B cell (primary cell): ENCODE results near the gene RAD50. TPM values are rescaled to one million over a fixed set of nuclear protein-coding genes. Genes with fewer than 3 reads are reported as not detected.

Experiments used
- ATAC-seq: fragments of 200-7000 bp; cut with Tn5 transposase; one replicate; pipeline ENCODE4 v1.10.0; 2021; ENCODE audit warnings: low read depth, mild to moderate bottlenecking, moderate number of reproducible peaks, moderate library complexity
- CTCF ChIA-PET: fragments of 350-600 bp; sonication (Branson Sonifier 250); formaldehyde crosslinking; loops from one replicate; lab custom pipeline; 2021; ENCODE audit warnings: antibody characterized with exemption, inconsistent platforms; lab: Charles Lee
- POLR2A ChIA-PET: fragments of 350-600 bp; sonication (Branson Sonifier 250); formaldehyde crosslinking; loops from one replicate; lab custom pipeline; 2021; ENCODE audit warnings: antibody characterized with exemption; lab: Charles Lee
- DNase-seq: peaks from one replicate; pipeline ENCODE4 v3.0.0; 2013
- H2AFZ ChIP-seq: 2 replicates; pipeline ENCODE4 v1.6.1; 2012; ENCODE audit warnings: mild to moderate bottlenecking, low read depth, low read length; ENCODE audit not compliant: insufficient read depth, poor library complexity, severe bottlenecking
- H3K27ac ChIP-seq, 2 donors: 1 replicate in 1 of 2; 2 replicates in 1 of 2; pipeline ENCODE4 v1.5.1; 2012 to 2013; ENCODE audit warnings: low read length in 2 of 2, mild to moderate bottlenecking in 2 of 2, moderate library complexity in 1 of 2
- H3K27me3 ChIP-seq, 4 experiments: fragments of 200-600 bp in 1 of 4; sonication (generic) in 1 of 4; replicated peaks in 1 of 4; 1 replicate in 2 of 4; 2 replicates in 2 of 4; pipeline versions ENCODE4 v1.6.1 to v1.7.0; 2013 to 2016; ENCODE audit warnings: low read length in 3 of 4, mild to moderate bottlenecking in 2 of 4, mixed read lengths in 1 of 4, moderate library complexity in 1 of 4; ENCODE audit not compliant: insufficient read depth in 4 of 4, control insufficient read depth in 3 of 4; ENCODE audit errors: control extremely low read depth in 1 of 4
- H3K36me3 ChIP-seq, 2 experiments: replicated peaks in 1 of 2; 1 replicate in 1 of 2; 2 replicates in 1 of 2; pipeline versions ENCODE4 v1.6.1 to v1.7.1; 2013; ENCODE audit warnings: low read length in 1 of 2; ENCODE audit not compliant: insufficient read depth in 2 of 2, control insufficient read depth in 1 of 2; ENCODE audit errors: control extremely low read depth in 1 of 2, extremely low read depth in 1 of 2
- H3K4me1 ChIP-seq, 2 donors: fragments of 200-600 bp in 1 of 2; sonication (generic) in 1 of 2; 1 replicate in 1 of 2; 2 replicates in 1 of 2; pipeline versions ENCODE4 v1.5.1 to v1.6.1; 2013 to 2017; ENCODE audit warnings: low read length in 2 of 2; ENCODE audit not compliant: control insufficient read depth in 2 of 2, insufficient read depth in 2 of 2
- H3K4me2 ChIP-seq: replicated peaks from 2 replicates; pipeline ENCODE3; 2012; ENCODE audit warnings: mild to moderate bottlenecking, low read depth, low read length; ENCODE audit not compliant: poor library complexity, severe bottlenecking
- H3K4me3 ChIP-seq, 5 experiments: fragments of 200-600 bp in 1 of 5; sonication (generic) in 1 of 5; 1 replicate in 3 of 5; 2 replicates in 2 of 5; pipeline versions ENCODE4 v1.5.1 to v1.7.0; 2011 to 2016; ENCODE audit warnings: low read length in 4 of 5, mild to moderate bottlenecking in 4 of 5, low read depth in 2 of 5, control low read depth in 1 of 5, moderate library complexity in 1 of 5; ENCODE audit not compliant: insufficient read depth in 1 of 5; ENCODE audit errors: control extremely low read depth in 1 of 5, extremely low read depth in 1 of 5
- H3K79me2 ChIP-seq: fragments of 200-600 bp; sonication (generic); one replicate; pipeline ENCODE4 v1.6.0; 2016; ENCODE audit warnings: low read length; ENCODE audit not compliant: control insufficient read depth, insufficient read depth
- H3K9ac ChIP-seq: fragments of 200-600 bp; sonication (generic); 2 replicates; pipeline ENCODE4 v1.6.1; 2017; ENCODE audit warnings: mild to moderate bottlenecking, low read length, moderate library complexity
- H3K9me3 ChIP-seq, 3 donors: one replicate each; pipeline versions ENCODE4 v1.6.1 to v1.7.1; 2013; ENCODE audit warnings: low read length in 2 of 3; ENCODE audit not compliant: control insufficient read depth in 2 of 3, insufficient read depth in 1 of 3; ENCODE audit errors: control extremely low read depth in 1 of 3
- H4K20me1 ChIP-seq: 2 replicates; pipeline ENCODE4 v1.6.0; 2012; ENCODE audit warnings: mild to moderate bottlenecking, low read length; ENCODE audit not compliant: insufficient read depth, control insufficient read depth, poor library complexity, severe bottlenecking
- H3K27ac Mint-ChIP-seq: one replicate; pipeline ENCODE4 v1.8.0; 2021; ENCODE audit warnings: mixed read lengths
- H3K27me3 Mint-ChIP-seq: one replicate; pipeline ENCODE4 v1.8.0; 2021; ENCODE audit warnings: mixed read lengths
- H3K4me1 Mint-ChIP-seq: one replicate; pipeline ENCODE4 v1.8.0; 2021; ENCODE audit warnings: mixed read lengths
- H3K4me3 Mint-ChIP-seq: one replicate; pipeline ENCODE4 v1.8.0; 2021; ENCODE audit warnings: mixed read lengths
- H3K9me3 Mint-ChIP-seq: one replicate; pipeline ENCODE4 v1.8.0; 2022; ENCODE audit warnings: mixed read lengths; ENCODE audit not compliant: insufficient read depth
- EZH2 ChIP-seq: IDR thresholded peaks from 2 replicates; pipeline ENCODE4 v1.6.1; 2012; ENCODE audit warnings: borderline replicate concordance, low read depth, mild to moderate bottlenecking, moderate library complexity, low read length; ENCODE audit not compliant: insufficient read depth, poor library complexity, severe bottlenecking
- WGBS: methylation state at CpG from one replicate; pipeline ENCODE4 v1.1.5; 2013; ENCODE audit warnings: missing lambda C conversion rate; ENCODE audit not compliant: insufficient coverage; 5-methylcytosine and 5-hydroxymethylcytosine counted together
- intact Hi-C: fragments of 100-400 bp; cut with micrococcal nuclease; formaldehyde crosslinking; loops from one replicate; pipeline ENCODE4 v1.10.0; 2022
- polyA plus RNA-seq: library from polyadenylated mRNA; depleted of rRNA; stranded (reverse); fragments of >200 nt; gene quantifications from 2 replicates; pipeline ENCODE4 v1.2.3, GENCODE V29; 2012
- total RNA-seq, 2 donors: library from RNA; stranded (reverse); fragments of 120-200 nt in 1 of 2; gene quantifications; 1 replicate in 1 of 2; 2 replicates in 1 of 2; pipeline versions ENCODE4 v1.2.3 to v1.2.4, GENCODE V29; 2013 to 2022
- TF ChIP-seq, protein P1 (sequence below): fragments of 200-600 bp; IDR thresholded peaks from one replicate; pipeline ENCODE4 v1.8.0; 2022; ENCODE audit warnings: antibody characterized with exemption, mild to moderate bottlenecking

The RAD50 gene
- total and polyA plus RNA-seq, 2 donors (not counting 1 experiment from before 2014, with no cell fraction given) = 11.2 to 32.7 TPM

DNA sequence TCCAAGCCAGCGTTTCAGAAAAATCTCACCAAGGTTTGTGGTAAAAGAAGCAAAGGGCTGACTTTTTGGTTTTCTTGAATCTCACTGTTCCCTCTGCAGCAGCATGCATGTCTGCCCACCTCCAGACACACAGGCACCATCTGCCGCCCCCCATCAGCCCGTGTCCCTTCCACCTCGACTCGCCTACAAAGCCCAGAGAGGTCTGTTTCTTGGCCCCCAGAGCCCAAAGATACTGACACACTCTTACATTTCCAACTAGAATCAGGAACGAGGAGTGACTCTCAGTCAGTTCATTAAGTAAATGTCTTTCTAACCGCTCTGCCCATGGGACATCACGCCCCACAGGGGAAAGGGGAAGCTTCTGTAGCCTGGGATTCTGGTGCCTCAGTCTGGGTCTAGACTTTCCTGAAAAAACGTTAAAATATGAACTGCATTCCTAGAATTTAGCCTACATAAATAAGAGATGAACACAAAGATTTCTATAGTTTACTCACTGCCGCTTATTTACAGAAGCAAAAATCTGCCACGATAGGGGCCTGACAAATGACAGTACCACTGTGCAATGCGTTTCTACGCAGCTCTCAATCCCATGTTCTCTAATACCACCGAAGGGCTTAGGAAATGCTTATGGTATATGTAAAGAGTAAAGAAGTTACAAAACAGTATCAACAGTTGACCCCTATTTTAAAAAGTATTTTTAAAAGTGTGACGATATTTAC is 121.1 kb downstream of the RAD50 start:
- Mint-ChIP-seq H3K4me3 (no peak overlapping the region), H3K27ac (no peak overlapping the region), H3K4me1 (peaks cover 32% of the 10 kb centered on the region), H3K9me3 (no peaks in the 10 kb centered on the region), H3K27me3 (no peaks in the 10 kb centered on the region)
- H3K4me1 ChIP-seq = peaks cover 19 to 25% of the 10 kb centered on the region in 2 donors
- no peak for DNase-seq
- no peaks in the 10 kb centered on the region for H3K79me2 ChIP-seq
- H3K4me3 ChIP-seq = no peak overlapping the region
- no peaks in the 10 kb centered on the region for H3K36me3 ChIP-seq
- POLR2A ChIA-PET = no interaction called here
- no peak overlapping the region for H3K27ac ChIP-seq
- no peak overlapping the region for H3K4me2 ChIP-seq
- TF ChIP-seq, protein P1, sequence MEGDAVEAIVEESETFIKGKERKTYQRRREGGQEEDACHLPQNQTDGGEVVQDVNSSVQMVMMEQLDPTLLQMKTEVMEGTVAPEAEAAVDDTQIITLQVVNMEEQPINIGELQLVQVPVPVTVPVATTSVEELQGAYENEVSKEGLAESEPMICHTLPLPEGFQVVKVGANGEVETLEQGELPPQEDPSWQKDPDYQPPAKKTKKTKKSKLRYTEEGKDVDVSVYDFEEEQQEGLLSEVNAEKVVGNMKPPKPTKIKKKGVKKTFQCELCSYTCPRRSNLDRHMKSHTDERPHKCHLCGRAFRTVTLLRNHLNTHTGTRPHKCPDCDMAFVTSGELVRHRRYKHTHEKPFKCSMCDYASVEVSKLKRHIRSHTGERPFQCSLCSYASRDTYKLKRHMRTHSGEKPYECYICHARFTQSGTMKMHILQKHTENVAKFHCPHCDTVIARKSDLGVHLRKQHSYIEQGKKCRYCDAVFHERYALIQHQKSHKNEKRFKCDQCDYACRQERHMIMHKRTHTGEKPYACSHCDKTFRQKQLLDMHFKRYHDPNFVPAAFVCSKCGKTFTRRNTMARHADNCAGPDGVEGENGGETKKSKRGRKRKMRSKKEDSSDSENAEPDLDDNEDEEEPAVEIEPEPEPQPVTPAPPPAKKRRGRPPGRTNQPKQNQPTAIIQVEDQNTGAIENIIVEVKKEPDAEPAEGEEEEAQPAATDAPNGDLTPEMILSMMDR = no peak
- no peak for TF ChIP-seq EZH2
- ATAC-seq = no peak
- no peaks in the 10 kb centered on the region for H3K27me3 ChIP-seq
- H3K9me3 ChIP-seq = no peaks in the 10 kb centered on the region
- no peak overlapping the region for H2AFZ ChIP-seq
- no peak overlapping the region for H3K9ac ChIP-seq
- WGBS = 100% methylated on average over 5 of the region's 15 CpGs
- intact Hi-C loops = no loop called here
- H4K20me1 ChIP-seq = no peaks in the 10 kb centered on the region
- CTCF ChIA-PET = no interaction called here

DNA sequence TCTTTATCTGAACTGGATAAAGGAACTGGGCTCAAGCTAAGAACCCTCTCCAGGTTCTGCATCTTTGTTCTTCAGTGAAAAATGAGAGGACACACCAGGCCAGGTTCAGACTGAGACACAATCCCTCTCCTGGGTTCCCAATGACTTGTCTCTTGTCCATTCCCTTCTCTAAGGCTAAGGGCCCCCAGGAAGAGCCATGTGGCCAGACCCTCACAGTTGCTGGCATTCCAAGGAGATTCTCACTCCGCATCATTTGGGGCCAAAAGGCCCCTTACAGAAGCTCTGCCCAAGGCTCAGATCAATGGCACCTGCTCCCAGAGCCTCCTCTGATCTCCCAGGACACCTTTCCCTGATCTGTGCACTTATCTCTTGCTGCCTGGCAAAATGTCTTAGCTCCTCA is 122.0 kb downstream of the RAD50 start:
- Histone ChIP-seq H3K27me3 (no peaks in the 10 kb centered on the region), H3K36me3 (no peaks in the 10 kb centered on the region), H3K4me2 (no peak overlapping the region), H3K9ac (no peak overlapping the region), H3K4me3 (no peak overlapping the region), H3K4me1 (peaks cover 19 to 25% of the 10 kb centered on the region in 2 donors), H3K27ac (no peak overlapping the region), H2AFZ (no peak overlapping the region), H4K20me1 (no peaks in the 10 kb centered on the region), H3K79me2 (no peaks in the 10 kb centered on the region), H3K9me3 (no peaks in the 10 kb centered on the region)
- WGBS = 100% methylated on average over 1 of the region's 1 CpG
- ChIA-PET CTCF (no interaction called here), POLR2A (interaction anchor here (0.6 kb wide), 1 partner anchor 141 kb away, joined by 4 read pairs; no protein-coding TSS in a partner anchor)
- no peak for DNase-seq
- peaks cover 33% of the 10 kb centered on the region for H3K4me1 Mint-ChIP-seq
- no peaks in the 10 kb centered on the region for H3K27me3 Mint-ChIP-seq
- TF ChIP-seq EZH2 = no peak
- TF ChIP-seq, protein P1 = no peak
- H3K9me3 Mint-ChIP-seq = no peaks in the 10 kb centered on the region
- intact Hi-C loops = no loop called here
- no peak overlapping the region for H3K27ac Mint-ChIP-seq
- no peak for ATAC-seq
- no peak overlapping the region for H3K4me3 Mint-ChIP-seq
